Iris pigment epithelial cell (primary cell): Measurements from ENCODE around the gene GUK1.

Experiments used
- DNase-seq: peaks from one replicate; pipeline ENCODE4 v3.0.0-alpha.2; 2011; ENCODE audit warnings: low read depth

The GUK1 gene, protein sequence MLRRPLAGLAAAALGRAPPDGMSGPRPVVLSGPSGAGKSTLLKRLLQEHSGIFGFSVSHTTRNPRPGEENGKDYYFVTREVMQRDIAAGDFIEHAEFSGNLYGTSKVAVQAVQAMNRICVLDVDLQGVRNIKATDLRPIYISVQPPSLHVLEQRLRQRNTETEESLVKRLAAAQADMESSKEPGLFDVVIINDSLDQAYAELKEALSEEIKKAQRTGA

DNA sequence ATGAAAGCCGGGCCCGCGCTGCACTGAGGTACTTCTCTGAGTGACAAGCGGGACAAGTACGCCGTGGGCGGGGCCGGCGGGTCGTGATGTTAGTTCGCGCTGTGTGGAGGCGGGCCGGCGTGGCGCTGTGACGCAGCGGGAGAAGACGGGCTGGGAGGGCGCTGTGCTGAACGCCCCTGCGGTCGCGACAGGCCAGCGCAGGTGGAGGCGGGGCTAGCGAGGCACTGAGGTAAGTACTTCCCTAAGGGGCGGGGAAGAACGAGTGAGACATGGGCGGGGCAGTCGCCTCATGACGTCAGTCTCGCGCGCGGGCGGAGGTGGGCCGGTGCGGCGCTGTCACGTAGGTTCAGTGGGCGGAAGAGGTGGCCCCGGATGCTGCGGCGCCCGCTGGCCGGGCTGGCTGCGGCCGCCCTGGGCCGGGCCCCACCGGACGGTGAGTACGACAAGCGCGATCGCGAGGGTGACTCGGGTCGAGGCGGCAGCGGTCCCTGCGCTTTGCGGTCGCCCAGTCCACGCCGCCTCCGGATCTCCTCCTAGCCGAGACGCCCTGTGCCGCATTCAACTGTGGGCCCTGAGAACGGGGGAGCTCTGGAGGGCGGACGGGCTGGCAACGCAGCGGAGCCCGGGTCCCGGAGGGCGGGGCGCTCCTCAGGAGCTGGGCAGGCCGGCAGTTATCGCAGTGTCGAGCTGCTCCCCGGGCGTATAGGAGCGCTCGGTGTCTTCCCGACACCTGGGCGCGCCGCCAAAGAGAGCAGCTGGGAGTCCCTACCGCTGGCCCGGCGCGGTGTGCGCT, at the start of gene GUK1:
Gene GUK1 (plus strand): TSS at position 349 of the 793 bp plus-strand sequence. CDS start 24 bp downstream, at position 373.
- DNase-seq: peak; percentile 100

- peak; percentile 62 for DNase-seq
Observed at GRCh38 chr1:228090613-228091081, 49.4 kb upstream of the GUK1 start.

DNA sequence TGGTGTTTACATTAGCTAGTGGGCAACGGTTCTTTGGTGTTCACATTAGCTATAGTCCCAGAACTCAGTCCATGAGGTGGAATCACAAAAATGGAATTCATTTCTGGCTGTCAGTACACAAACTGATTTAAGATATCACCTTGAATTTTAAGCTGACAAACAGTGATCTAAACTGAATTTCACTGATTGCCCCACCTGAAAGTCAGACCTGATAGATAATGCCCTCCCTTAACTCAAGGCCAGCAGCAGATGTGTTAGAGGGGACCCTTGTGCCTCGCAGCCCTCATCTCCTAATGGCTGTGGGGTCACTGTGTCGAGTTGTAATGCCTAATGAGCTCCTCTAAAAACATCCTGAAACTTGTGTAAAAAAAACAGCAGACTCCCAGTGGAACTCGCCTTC, 49.0 kb upstream of the GUK1 start:
- DNase-seq: no peak

DNA sequence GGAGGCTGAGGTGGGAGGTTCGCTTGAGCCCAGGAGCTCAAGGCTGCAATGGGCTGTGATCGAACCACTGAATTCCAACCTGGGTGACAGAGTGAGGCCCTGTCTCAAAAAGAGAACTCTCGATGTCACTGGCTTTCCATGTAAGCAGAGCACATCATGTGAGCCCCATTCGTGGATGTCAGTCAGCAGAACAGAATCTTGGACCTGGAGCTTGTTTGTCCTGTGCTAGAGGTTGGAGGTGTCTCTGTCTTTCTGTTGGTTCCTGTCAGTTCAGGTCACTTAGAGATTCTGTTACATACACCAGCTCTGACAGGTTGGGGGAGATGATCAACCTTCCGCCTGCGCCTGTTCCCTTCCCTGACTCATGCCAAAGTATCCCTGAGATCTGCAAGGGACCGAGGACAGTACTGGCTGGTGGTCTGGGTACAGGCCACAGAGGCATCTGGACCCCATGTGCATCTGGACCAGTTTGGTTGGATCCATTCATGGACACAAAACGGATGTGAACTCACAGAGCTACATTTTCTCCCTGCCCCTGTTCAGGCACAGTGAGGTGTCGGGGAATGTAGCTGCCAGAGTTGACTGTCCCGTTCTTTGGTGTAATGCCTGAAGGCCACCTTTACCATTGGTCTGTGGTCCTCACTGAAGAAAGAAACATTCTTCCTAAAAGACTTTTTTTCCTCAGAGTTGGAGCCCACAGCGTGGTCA, 47.6 kb upstream of the GUK1 start:
- no peak for DNase-seq

GRCh38 chr1:228093050-228093906, 46.8 kb upstream of the GUK1 start:
- DNase-seq: no peak

GRCh38 chr1:228094432-228095016, 45.6 kb upstream of the GUK1 start:
- no peak for DNase-seq

DNA sequence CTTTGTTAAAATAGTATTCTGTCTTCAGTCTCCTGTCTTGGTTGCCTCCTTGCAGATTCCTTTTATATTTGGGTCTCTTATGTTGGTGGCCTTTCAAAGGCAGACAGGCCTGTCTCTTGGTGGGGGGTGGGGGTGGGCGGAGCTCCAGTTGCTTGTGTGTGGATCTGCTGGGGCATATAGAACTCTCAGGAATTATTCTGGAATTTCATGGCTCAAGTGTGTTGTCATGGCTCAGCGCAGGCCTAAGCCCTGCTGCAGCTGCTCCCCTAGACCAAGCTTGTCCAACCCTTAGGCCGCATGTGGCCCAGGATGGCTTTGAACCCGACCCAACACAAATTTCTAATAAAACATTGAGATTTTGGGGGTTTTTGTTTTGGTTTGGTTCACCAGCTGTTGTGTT, 44.9 kb upstream of the GUK1 start:
- no peak for DNase-seq

DNA sequence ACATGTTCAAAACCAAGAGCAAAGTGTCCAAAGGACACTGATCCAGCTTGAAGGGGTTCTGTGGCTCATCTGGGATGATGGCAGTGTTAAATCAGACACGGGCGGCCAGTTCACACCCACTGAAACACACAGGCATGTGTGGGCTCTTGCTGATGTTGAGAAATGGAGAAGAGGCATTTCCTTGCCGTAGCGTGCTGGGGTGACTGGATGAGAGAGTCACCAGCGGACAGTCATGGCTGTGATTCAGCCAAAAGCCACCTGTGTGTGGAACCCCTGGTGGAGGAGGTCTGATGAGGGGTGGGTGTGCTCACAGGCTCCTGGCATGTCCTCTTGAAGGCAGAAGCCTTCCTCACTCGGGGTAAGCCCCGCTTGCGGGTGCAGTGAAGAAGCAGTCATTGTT, 44.1 kb upstream of the GUK1 start:
- DNase-seq: no peak

DNA sequence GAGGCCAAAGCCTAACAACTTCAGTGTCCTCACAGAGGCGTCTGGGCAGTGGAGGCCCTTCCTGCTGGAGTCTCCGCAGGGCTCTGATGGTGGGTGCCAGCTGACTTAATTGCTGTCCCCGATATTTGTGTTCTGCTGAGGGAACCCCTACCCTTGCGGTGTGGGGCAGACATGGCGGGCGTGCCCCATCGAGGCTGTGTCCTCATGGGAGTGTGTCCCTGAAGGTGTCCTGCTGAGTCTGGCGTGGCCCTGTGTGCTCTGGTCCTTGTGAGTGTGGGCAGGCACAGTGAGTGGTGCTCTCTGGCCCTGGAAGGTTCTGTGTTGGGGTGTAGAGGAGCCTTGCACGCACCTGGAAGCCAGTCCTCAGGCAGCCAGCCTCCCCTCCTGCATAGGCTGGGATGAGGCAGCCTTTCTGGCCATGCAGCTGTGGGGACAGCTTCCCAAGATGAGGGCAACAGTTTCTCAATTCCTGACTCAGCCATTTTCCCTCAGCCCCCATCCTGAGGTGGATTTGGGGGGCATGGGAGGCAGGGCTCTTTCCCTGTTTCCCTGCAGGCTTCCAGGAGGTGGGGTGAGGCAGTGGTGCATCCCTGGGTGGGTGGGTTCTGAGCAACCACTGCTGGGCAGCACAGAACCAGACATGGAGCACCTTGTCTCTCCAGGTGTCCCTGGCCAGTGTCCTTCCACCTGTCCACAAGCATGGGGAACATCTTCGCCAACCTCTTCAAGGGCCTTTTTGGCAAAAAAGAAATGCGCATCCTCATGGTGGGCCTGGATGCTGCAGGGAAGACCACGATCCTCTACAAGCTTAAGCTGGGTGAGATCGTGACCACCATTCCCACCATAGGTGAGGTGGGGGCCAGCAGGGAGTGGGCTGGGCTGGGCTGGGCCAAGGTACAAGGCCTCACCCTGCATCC, 43.4 kb upstream of the GUK1 start:
- no peak for DNase-seq

GRCh38 chr1:228097333-228098081, 42.6 kb upstream of the GUK1 start:
- no peak for DNase-seq

DNA sequence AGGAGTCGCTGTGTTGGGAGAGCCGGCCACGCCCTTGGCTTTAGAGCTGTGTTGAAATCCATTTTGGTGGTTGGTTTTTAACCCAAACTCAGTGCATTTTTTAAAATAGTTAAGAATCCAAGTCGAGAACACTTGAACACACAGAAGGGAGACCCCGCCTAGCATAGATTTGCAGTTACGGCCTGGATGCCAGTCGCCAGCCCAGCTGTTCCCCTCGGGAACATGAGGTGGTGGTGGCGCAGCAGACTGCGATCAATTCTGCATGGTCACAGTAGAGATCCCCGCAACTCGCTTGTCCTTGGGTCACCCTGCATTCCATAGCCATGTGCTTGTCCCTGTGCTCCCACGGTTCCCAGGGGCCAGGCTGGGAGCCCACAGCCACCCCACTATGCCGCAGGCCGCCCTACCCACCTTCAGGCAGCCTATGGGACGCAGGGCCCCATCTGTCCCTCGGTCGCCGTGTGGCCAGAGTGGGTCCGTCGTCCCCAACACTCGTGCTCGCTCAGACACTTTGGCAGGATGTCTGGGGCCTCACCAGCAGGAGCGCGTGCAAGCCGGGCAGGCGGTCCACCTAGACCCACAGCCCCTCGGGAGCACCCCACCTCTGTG, 41.7 kb upstream of the GUK1 start:
- DNase-seq: no peak

DNA sequence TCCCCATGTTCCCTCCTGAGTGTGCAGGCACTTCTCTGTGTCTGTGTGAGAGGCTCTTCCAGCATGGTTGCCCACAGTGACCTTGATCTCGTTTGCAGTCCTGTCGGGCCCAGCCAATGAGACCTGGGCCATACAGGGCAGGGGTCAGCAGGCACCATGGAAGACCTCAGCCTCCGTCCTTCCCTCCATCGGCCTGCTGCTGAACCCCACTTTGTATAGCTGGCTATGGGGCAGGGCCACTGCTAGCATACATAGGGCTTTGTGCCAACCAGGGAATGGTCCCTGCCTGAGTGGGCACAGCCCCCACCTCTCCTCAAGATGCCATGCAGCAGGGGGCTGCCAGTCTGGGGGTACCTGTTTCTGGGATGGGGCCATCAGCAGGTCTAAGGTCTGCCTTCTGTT, 40.7 kb upstream of the GUK1 start:
- no peak for DNase-seq

- DNase-seq: no peak
Observed at GRCh38 chr1:228100822-228101613, 39.1 kb upstream of the GUK1 start.

DNA sequence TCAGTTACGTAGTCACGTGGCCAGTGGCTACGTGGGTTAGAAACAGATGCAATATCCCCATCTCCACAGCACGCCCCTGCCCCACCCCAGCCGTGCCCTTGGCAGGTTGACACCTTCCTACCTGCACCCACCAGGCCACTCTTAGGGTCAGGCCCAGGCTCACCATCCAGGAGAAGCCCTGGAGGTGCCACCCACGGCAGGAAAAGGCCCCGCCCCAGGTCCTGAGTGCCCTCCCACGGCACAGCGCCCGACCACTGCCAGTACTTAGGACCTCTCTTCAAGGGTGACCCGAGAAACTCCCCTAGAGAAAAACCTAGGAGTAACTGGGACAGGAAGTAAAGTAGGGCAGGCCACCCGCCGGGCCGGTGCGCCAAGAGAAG, 38.5 kb upstream of the GUK1 start:
- no peak for DNase-seq

DNA sequence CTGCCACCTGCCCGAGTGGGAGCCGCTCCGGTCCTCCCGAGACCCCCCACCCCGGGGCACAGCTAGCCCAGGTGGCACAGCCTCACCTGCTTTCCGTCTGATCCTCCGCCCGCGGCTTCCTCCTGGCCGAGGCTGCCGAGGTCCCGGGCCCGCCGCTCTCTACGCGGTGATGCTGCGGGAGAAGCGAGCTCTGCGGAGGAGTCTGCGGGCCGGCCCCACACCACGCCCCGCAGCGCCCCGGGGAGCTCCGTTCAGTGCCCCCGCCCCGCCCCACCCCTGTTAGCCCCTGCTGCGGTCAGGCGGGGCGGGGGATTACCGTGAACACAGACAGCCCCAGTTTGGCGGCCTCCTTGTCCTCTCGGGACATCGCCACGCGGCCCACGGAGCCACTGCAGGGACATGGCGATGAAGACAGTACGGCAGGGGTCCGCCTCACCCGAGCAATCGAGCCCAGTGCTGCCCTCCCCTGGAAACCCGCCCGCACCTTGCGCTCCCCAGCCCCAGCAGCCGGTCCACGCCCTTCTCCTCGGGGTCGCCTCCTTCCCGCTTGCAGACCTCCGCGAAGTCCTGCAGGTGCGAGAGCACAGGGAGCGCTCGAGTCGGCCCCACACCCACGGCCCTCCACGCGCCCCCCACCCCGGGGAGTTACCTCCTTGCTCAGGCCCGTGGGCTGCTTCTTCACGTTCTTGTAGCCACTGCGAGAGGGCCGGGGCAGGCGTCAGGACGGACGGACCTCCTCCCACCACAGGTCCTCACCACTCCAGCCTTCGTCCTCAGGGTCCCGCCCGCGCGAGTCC, 37.9 kb upstream of the GUK1 start:
- DNase-seq: peak; percentile 40

- DNase-seq: peak; percentile 89
Observed at GRCh38 chr1:228102791-228103620, 37.1 kb upstream of the GUK1 start, which contains the start of gene C1orf35. C1orf35 (minus strand) TSS chr1:228103325; CDS start chr1:228103227, 98 bp downstream.
